D721Med (cell line): ENCODE data around the gene CHMP5.

Source experiments
- DNase-seq: peaks from one replicate; pipeline ENCODE4 v3.0.0; 2011; ENCODE audit warnings: low spot score; ENCODE audit not compliant: insufficient read length
- FAIRE-seq: peaks from 2 replicates; lab custom pipeline; 2011; peaks lifted over from hg19 to GRCh38; lab: Jason Lieb, UNC
- TF ChIP-seq, protein P1 (sequence below): IDR thresholded peaks from 2 replicates; pipeline ENCODE4 v1.5.1; 2012; ENCODE audit warnings: mild to moderate bottlenecking, control low read depth; ENCODE audit not compliant: insufficient read depth; ENCODE audit errors: missing control alignments

Gene CHMP5

DNA sequence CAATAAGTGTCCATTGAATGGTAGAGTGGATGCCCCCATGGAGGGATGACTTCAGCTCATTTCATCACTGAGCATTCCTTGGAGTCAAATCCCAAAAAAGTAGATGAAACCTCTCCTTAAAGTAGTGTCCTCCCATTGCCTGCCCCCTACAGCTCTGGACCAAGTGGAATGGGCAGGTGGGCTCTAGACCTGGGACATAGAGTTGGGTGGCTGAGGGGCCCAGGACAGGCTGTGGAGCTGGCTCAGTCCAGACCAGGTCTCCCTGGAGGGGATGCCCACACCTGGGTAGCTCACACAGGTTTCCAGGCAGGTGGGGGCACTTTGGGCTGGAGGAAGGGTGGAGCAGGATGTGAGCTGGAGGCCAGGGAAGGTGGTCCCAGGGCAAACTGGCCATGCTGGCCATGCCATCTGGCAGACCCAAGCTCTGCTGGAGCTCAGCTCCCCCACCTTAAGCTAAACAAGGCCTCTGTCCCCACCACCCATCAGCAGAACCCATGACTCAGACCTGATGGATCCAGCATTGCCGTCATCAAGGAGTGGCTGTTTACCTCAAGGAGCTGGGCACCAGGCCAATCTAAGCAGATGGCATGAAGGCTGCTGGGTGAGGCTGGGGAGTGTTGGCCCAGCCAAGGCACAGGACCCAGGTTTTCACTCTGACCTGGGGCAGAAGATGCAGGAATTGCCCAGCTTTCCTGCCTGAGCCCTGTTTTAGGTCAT lies 31.1 kb upstream of the CHMP5 start:
- TF ChIP-seq, protein P1, sequence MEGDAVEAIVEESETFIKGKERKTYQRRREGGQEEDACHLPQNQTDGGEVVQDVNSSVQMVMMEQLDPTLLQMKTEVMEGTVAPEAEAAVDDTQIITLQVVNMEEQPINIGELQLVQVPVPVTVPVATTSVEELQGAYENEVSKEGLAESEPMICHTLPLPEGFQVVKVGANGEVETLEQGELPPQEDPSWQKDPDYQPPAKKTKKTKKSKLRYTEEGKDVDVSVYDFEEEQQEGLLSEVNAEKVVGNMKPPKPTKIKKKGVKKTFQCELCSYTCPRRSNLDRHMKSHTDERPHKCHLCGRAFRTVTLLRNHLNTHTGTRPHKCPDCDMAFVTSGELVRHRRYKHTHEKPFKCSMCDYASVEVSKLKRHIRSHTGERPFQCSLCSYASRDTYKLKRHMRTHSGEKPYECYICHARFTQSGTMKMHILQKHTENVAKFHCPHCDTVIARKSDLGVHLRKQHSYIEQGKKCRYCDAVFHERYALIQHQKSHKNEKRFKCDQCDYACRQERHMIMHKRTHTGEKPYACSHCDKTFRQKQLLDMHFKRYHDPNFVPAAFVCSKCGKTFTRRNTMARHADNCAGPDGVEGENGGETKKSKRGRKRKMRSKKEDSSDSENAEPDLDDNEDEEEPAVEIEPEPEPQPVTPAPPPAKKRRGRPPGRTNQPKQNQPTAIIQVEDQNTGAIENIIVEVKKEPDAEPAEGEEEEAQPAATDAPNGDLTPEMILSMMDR = no peak
- FAIRE-seq (no peak), DNase-seq (no peak)

DNA sequence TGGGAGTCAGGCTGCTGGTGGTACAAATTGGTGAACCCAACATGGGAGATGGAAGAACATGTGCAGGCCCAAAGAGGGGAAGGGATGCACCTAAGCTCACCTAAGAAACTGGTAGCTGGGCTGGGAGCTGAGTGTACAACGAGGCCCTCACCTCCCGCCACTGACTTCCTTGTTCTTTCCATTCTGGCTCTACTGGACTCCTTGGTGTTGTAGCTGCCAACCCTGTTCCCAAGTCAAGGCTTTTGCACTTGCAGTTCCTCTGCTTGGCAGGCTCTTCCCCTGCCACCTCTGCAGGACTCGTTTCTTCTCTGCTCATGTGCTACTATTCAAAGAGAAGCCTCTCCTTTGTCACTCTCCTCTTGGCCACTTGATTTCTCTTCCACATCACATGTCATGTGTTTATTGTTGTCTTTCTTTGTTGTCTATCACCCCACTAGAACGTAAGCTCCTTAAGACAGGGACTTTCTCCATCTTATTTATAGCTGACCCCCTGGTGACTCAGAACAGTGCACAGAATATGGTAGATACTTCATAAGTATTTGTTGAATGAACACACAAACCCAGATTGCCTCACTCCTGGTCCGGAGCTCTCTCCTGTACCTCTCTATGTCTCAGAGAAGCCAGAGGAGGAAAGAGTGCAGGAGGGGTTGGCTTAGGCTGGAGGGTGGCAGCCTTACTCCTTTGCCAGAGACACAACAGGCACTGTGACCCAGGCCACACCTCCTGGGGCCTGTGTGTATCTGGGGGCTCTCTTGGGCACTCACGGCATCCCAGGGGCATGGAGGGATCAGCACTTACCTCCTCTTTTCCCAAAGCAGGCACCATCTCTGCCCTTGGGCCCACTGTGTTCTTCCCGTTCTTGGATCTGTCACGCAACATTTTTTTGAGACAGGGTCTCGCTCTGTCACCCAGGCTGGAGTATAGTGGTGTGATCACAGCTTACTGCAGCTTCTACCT lies 30.1 kb upstream of the CHMP5 start:
- DNase-seq (no peak), FAIRE-seq (no peak)
- TF ChIP-seq, protein P1 = no peak

DNA sequence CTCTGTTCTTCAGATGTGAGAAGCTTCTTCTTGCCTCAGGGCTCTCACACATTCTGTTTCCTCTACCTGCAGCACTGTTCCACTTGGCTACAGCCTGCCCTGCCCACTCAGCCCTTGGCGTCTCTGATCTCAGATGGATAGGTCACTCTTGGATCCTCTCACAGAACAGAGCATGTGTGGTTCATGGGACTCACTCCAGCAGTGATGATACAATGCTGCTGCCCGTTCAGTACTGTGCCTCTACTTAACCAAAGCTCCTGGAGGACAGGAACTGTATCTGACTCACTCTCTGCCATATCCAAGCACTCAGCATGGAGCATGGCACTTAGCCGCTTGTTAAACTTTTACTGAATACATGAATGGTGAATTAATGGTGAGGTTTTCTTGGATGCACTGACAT lies 28.3 kb upstream of the CHMP5 start:
- TF ChIP-seq, protein P1 = no peak
- no peak for DNase-seq
- no peak for FAIRE-seq

DNA sequence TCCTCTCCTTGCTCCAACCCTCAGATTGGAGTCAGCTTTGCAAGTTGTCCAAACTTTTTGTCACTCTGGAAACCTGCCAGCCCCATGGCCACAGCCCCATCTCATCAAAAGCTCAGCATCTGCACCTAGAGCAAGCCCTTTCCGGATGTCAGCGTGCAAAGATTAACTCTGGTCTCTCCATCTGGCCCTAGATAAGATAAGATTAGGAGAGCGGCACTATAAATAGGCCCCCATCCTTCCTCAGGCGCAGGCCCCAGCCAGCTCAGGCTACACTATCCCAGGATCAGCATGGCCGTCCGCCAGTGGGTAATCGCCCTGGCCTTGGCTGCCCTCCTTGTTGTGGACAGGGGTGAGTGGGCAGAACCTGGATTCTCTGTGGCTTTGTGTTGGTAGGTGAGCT lies 24.9 kb upstream of the CHMP5 start, which contains the start of gene SPINK4:
TSS of gene SPINK4 (plus strand) at position 247 of the 400 bp plus-strand sequence. CDS start at position 289, 42 bp downstream.
- TF ChIP-seq, protein P1 = no peak
- FAIRE-seq (no peak), DNase-seq (peak; percentile 93)

DNA sequence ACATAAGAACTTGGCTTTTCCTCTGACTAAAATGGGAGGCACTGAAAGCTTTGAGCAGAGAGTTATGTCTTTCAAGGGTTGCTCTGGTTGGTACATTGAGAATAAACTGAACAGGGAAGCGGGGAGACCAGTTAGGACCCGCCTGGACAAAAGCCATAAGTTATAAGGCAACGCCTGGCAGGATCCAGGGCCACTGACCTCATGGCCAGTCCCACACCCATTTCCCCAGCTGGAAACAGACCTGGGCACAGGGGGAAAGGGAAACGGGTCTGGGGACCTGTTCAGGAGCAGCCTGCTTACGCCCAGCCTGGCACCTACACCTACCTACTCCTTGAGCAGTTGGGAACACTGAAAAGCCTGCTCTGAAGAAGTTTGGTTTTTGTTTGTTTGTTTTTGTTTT lies 23.6 kb upstream of the CHMP5 start:
- TF ChIP-seq, protein P1 = no peak
- no peak for DNase-seq
- no peak for FAIRE-seq

DNA sequence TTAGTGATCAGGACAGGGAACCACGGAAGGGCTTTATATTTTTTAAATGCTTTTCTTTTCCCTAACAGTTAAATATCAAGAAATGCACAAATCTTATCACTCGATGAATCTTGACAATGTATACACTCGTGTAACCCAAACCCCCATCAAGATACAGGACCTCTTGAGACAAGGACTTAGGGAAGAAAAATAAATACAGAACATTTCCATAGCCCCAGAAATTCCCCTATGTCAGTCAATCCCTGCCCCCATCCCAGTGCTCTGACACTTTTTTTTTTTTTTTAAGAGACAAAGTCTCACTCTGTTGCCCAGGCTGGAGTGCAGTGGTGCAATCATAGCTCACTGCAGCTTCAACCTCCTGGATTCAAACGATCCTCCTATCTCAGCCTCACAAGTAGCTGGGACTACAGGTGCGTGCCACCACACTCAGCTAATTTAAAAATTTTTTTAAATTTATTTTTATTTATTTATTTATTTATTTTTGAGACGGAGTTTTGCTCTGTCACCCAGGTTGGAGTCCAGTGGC lies 22.2 kb upstream of the CHMP5 start:
- TF ChIP-seq, protein P1 = no peak
- no peak for DNase-seq
- no peak for FAIRE-seq
